Measurements from ENCODE around the gene AHCTF1. TPM values are rescaled to one million over a fixed set of nuclear protein-coding genes. Genes with fewer than 3 reads are reported as not detected.
A peak's percentile ranks its signal among the peaks of the same experiment; 100 is the strongest.

AHCTF1 gene
- total RNA-seq (ENCODE audit: insufficient read depth, low replicate concordance): 21.2 TPM

- peak; percentile 100 for DNase-seq (ENCODE audit: low spot score)
These were observed at the start of gene AHCTF1 for GRCh38 chr1:246931549-246932365. Gene AHCTF1, minus strand, starts transcription at chr1:246931948. Its CDS starts 13,578 bp downstream, at chr1:246918370.

DNA sequence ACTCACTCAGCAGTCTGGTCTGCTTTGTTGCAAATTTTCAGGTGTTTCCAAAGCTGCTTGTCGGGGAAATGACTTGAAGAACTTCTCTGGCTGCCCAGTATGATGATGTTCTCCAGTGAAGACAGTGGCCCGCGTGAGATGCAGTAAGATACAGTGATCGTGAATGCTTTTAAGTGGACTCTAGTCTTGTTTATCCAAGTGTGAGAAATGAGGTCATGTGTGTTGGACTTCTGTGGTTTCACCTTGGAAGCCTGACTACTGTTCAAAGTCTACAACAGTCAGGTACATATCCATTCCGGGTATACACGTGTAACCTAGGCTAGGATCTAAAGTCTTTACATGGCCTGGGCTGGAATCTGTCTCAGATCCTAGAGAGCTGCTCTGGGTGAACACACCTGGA, 47.0 kb upstream of the AHCTF1 start:
- DNase-seq (ENCODE audit: low spot score): no peak

DNA sequence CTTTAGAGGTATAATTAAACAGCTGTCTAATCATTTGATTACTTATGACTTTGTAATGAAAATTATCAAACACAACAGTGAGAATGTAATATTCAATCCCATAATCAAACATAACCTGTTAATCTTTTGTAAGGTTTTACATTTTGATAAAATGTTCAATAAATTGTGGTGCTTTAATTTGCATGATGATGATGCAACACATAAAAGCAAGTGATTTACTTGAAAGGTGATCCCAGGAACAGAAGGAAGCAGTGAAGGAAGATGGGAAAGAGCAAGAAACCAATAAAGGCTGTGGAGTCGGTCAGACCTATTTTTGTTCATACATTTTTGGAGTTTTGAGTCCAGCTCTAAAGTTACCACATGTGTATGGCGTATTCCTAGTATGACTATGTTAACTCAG, 46.5 kb upstream of the AHCTF1 start:
- DNase-seq (ENCODE audit: low spot score): no peak

DNA sequence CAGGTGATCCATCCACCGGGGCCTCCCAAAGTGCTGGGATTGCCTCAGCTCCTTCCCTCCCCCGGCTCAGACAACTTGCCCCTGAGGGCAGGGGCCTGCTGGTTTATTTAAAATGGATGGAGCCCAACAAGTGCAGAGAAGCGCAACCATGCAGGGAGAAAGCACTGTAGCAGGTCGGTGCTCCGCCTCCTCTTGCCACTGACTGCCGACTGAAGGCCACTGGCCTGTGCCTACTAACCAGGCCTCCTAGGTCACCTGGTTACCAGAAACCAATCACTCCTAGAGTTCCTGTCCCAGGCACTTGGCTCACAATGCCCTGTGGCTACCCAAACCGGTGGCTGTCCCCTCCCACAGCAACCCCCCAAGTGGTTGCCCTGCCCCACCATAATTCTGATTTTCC, 40.2 kb upstream of the AHCTF1 start:
- no peak for DNase-seq (ENCODE audit: low spot score)

DNA sequence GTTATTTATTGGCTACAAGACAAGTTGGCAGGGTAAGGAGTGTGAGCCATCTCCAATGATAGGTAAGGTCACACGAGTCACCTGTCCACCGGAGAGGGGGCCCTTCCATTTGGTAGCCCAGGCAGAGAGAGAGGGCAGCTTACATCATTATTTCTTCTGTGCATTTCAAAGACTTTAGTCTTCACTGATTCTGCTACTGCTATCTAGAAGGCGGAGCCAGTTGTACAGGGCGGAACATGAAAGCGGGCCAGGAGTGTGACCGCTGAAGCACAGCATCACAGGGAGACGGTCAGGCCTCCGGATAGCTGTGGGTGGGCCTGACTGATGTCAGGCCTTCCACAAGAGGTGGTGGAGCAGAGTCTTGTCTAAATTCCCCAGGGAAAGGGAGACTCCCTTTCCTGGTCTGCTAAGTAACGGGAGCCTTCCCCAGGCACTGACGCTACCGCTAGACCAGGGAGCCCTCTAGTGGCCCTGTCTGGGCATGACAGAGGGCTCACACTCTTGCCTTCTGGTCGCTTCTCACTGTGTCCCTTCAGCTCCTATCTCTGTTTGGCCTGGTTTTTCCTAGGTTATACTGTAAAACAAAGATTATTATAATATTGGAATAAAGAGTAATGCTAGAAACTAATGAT, 39.5 kb upstream of the AHCTF1 start:
- DNase-seq (ENCODE audit: low spot score): no peak

DNA sequence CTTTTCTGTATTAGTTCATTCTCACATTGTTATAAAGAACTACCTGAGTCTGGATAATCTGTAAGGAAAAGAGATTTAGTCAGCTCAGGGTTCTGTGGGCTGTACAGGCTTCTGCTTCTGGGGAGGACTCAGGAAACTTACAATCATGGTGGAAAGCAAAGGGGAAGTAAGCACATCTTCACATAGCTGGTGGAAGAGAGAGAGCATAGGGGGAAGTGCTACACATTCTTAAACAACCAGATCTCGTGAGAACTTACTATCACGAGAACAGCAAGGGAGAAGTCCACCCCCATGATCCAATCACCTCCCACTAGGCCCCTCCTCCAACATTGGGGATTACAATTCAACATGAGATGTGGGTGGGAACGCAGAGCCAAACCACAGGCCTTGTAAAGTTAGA, 37.9 kb upstream of the AHCTF1 start:
- no peak for DNase-seq (ENCODE audit: low spot score)

DNA sequence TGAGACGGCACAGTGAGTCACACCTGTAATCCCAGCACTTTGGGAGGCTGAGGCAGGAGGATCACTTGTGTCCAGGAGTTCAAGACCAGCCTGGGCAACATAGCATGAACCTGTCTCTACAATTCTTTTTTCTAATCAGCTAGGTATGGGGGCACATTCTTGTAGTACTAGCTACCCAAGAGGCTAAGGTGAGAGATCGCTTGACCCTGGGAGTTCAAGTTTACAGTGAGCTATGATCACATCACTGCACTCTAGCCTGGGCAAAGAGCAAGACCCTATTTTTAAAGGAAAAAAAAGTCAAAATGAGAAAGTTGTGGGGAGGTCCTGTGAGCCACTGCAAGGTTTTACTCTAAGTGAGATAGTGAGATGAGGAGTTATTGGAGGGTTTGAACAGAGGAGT, 34.8 kb upstream of the AHCTF1 start:
- no peak for DNase-seq (ENCODE audit: low spot score)

DNA sequence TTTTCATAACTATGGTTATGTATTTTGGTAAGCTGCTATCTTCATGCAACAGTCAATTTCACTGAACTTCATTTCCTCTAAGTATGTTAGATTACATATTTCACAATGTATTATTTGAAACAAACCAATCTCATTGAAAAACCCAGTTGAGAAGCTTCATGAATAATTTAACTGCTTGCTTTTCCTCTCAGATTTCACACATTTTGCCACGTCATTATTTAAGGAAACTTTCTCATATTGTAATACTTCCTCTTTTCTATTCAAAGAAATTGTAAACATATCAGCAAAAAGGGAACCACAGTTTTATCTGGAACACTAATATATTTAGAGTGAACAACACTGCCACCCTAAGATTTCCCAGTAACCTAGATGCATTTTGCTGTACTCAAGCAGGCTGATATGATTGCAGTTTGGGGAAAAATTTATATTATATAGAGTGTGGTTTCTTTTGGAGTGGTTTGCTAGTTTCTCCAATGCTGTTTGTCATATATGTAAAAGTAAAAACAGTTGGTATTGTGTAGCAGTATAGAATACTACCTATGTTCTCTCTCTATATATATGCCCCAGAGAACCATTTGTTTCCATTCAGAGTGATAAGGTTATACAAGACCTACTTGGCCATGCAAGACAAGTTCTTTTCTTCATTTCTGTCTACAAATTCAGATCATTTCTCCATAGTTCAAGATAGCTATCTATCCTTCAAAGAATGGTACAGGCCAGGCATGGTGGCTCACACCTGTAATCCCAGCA, 28.4 kb upstream of the AHCTF1 start:
- peak; percentile 3 for DNase-seq (ENCODE audit: low spot score)

- DNase-seq (ENCODE audit: low spot score): no peak
These were observed 22.4 kb upstream of the AHCTF1 start for GRCh38 chr1:246954126-246954525.

GRCh38 chr1:246951413-246951812, 19.7 kb upstream of the AHCTF1 start:
- DNase-seq (ENCODE audit: low spot score): no peak

DNA sequence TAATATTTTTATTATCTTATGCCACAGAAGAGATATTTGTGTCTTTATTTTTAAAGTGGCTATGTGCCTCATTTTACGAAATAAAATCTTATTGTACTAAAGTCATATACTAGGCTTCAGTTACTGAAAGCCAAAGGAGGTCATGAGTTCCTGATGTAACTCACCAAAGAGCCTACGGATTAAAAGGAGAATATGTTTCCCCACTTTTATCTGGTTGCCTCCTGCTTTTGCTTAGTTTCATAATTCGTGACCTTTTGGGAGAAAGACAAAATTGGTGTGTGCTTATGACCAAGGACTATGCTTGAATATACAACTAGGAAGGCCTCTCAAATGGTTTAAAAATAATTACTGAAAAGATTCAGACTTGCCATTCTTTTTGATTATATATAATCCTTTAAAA, 18.2 kb upstream of the AHCTF1 start:
- no peak for DNase-seq (ENCODE audit: low spot score)

DNA sequence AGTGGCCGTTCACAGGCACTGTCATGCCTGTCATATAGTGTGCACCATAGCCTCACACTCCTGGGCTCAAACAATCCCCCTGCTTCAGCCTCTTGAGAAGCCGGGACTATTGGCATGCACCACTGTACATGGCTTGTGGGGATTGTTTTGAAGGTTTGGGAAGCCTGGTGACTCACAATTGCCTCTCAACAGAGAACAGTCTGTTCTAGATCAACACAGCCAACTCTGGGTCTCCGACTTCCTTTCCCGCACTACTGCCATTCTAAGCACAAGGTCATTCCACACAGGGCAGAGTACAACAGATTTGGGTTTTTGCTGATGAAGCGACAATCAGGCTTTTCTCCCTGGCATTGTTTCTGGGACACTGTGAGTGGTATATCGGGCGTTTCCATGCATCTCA, 15.5 kb upstream of the AHCTF1 start:
- no peak for DNase-seq (ENCODE audit: low spot score)

DNA sequence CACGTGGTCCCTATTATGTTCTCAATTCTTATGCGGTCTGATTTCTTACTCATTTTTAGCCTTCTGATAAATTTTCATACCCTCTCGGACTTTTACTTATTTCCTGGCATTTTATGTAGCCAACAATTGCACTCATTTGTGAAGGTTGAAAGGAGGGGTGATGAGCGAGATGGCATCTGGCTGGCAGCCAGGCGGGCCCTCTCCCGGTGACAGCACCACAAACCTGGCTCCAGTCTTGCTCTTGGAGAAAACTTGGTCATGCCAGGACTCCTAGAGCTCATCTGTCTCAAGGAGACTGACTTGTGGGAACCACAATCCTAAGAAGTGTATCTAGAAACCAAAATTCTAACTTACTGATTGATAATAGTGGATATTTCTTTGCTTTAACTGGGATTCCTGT, 14.6 kb upstream of the AHCTF1 start:
- no peak for DNase-seq (ENCODE audit: low spot score)

- no peak for DNase-seq (ENCODE audit: low spot score)
These were observed 3.0 kb upstream of the AHCTF1 start for GRCh38 chr1:246934765-246935164.

DNA sequence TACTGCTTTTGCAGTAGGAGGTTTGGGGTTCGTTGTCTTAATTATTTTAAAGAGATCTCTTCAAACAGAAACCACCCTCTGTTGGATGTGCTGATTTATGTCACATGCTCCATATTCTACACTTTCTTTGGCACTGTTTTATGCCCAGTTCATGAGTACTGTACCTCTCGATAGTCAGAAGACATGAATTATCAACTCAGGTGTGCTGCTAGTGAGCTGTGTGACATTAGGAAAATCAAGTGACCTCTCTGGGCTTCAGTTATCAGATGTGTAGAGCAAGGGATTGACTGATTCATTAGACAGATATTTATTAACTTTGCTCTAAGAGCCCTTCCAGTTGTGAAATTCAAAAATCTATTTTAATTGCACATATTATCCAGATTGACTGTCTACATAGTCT, 2.1 kb upstream of the AHCTF1 start:
- no peak for DNase-seq (ENCODE audit: low spot score)

DNA sequence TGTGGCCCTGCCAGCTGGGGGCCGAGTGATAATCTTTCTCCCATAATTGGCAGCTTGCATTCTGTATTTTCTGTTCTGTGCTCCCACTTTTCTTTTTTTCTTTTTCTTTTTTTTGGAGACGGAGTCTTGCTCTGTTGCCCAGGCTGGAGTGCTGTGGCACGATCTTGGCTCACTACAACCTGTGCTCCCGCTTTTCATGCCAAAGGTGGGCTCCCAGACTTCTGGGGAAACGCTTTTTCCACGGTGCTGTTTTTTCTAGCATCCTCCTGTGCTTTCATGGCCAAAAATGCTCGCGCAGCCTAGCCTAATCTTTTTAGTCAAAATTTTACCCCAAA, 585 bp upstream of the AHCTF1 start:
- DNase-seq (ENCODE audit: low spot score): no peak

- peak; percentile 68 for DNase-seq (ENCODE audit: low spot score)
These were observed 759 bp downstream of the AHCTF1 start for GRCh38 chr1:246930830-246931548.

- DNase-seq (ENCODE audit: low spot score): no peak
These were observed 5.6 kb downstream of the AHCTF1 start for GRCh38 chr1:246925997-246926626.

- no peak for DNase-seq (ENCODE audit: low spot score)
These were observed 7.8 kb downstream of the AHCTF1 start for GRCh38 chr1:246923900-246924299.

DNA sequence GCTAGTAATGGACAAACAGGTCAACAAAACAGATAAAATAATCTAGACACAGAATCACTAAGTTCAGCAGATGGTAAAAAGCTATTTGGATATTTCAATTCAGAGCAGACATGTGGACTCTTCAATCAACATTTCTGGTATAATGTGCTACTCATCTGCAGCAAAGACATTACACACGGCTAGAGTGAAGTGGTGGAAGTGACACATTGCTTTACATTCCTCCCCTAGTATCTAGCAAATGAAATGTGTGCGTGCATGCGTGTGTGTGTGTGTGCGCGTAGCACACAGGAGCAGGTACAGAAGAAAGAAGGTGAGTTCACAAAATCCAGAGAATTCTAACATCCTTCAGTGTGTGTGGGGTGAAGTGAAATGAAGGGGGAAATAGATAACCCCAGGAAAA, 8.3 kb downstream of the AHCTF1 start:
- no peak for DNase-seq (ENCODE audit: low spot score)

- no peak for DNase-seq (ENCODE audit: low spot score)
These were observed 10.3 kb downstream of the AHCTF1 start for GRCh38 chr1:246921481-246921880.

DNA sequence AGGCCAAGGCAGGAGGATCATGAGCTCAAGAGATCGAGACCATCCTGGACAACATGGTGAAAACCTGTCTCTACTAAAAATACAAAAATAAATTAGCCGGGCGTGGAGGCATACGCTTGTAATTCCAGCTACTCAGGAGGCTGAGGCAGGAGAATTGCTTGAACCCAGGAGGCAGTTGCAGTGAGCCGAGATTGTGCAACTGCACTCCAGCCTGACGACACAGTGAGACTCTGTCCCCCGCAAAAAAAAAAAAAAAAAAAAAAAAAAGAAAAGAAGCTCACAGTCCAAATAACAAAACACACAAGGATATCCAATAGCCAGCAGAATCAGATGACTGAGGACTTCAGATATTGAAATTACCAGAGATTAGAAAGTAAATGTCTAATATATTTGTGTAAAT, 11.8 kb downstream of the AHCTF1 start:
- DNase-seq (ENCODE audit: low spot score): no peak
